Sigmoid colon (tissue), 4 donors: ENCODE measurements around the gene MT1A.

Source experiments
- EP300 ChIP-seq, 4 donors: sonication (generic); formaldehyde crosslinking; IDR thresholded peaks; one replicate each; pipeline ENCODE4 v1.6.1; 2017; ENCODE audit warnings: antibody characterized with exemption in 4 of 4
- POLR2AphosphoS5 ChIP-seq, 4 donors: sonication (generic); formaldehyde crosslinking; IDR thresholded peaks; one replicate each; pipeline ENCODE4 v1.6.1; 2017; ENCODE audit warnings: antibody characterized with exemption in 4 of 4
- TF ChIP-seq, protein P1 (sequence below), 4 experiments: fragments of 450-650 bp in 3 of 4; fragments of 200-600 bp in 1 of 4; IDR thresholded peaks; one replicate each; pipeline ENCODE4 v1.5.1; 2016 to 2019; ENCODE audit warnings: antibody characterized with exemption in 4 of 4, mild to moderate bottlenecking in 3 of 4, moderate library complexity in 2 of 4

DNA sequence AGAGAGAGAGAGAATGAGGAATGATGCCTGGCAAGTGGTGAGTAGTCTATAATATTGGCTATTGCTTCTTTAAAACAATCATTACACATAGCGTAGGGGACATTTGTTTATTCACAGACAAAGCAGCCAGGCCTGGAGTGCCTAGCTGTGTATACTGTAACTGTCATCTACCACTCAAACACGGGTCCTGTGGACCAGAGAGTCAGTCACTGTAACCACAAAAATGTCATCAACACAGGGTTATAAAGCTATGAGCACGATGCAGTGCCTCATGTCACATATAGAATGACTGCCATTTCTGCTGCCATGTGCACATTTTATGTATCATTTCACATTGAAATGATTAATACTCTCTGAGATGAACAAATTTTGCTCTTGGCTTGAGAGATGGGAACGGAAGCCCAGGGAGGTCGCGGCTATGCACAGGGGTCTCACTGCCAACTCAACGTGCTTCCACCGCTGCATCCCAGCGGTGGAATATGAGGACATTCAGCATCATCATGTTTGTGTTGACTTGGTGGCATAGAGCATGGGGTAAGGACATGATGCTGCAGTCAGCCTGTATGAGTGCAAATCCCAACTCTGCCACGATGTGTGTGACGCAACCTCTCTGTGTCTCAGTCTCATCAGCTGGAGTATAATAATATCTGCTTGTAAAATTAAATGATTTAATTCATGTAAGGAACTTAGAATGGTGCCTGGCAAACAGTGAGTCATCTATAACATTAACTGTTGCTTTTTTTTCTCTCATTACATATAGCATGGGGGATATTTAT, 34.5 kb downstream of the MT1A start:
- TF ChIP-seq, protein P1, sequence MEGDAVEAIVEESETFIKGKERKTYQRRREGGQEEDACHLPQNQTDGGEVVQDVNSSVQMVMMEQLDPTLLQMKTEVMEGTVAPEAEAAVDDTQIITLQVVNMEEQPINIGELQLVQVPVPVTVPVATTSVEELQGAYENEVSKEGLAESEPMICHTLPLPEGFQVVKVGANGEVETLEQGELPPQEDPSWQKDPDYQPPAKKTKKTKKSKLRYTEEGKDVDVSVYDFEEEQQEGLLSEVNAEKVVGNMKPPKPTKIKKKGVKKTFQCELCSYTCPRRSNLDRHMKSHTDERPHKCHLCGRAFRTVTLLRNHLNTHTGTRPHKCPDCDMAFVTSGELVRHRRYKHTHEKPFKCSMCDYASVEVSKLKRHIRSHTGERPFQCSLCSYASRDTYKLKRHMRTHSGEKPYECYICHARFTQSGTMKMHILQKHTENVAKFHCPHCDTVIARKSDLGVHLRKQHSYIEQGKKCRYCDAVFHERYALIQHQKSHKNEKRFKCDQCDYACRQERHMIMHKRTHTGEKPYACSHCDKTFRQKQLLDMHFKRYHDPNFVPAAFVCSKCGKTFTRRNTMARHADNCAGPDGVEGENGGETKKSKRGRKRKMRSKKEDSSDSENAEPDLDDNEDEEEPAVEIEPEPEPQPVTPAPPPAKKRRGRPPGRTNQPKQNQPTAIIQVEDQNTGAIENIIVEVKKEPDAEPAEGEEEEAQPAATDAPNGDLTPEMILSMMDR (IDR thresholded peaks at IDR 0.05), result no peak
- TF ChIP-seq EP300 (IDR thresholded peaks at IDR 0.05) (no peak), POLR2AphosphoS5 (IDR thresholded peaks at IDR 0.05) (no peak)
